ENCODE measurements around the gene GGT6. TPM values are rescaled to one million over a fixed set of nuclear protein-coding genes. Genes with fewer than 3 reads are reported as not detected.

GGT6 gene
- total RNA-seq, 1 donor from 2014 or later = not detected

DNA sequence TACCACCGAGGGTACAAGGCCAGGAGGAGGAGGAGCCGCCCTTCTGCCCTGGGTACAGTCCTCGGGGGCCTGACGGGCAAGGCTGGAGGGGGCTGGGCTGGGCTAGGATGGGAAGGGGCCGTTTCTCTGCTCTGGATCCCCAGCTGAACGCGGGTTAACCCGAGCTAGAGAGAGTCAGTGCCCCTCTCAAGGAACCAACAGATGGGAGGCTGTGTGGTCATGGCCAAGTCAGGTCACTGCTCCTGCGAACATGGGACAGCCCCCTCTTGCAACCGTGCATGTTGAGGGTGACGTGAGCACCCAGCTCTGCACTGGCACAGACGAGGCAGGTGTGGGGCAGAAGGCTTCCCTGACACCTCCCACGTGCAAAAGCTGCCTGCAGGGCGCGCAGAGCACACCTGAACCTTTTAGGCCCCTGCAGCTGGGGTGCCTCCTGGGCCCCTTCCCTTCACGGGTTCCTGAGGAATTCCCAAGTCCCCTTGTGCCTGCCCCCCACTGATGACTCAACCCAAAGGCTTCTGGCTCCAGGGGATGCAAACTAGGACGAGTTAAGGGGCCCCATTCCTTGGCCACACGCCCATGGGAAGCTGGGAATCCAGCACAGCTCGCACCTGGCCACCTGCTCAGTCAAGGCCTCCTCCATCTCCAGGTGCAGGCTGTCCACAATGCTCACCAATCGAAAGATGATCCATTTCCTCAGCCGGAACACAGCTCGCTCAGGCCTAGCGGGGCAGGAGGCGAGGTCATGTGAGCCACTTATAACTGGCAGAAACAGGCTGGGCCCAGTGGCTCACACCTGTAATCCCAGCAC lies 11.5 kb downstream of the GGT6 start:
- no peak overlapping the region for H2AFZ ChIP-seq (ENCODE audit: low read depth, low read length)
- no peak for TF ChIP-seq EZH2 (IDR thresholded peaks at IDR 0.05; ENCODE audit: insufficient read depth, low read length)
- TF ChIP-seq, protein P1, sequence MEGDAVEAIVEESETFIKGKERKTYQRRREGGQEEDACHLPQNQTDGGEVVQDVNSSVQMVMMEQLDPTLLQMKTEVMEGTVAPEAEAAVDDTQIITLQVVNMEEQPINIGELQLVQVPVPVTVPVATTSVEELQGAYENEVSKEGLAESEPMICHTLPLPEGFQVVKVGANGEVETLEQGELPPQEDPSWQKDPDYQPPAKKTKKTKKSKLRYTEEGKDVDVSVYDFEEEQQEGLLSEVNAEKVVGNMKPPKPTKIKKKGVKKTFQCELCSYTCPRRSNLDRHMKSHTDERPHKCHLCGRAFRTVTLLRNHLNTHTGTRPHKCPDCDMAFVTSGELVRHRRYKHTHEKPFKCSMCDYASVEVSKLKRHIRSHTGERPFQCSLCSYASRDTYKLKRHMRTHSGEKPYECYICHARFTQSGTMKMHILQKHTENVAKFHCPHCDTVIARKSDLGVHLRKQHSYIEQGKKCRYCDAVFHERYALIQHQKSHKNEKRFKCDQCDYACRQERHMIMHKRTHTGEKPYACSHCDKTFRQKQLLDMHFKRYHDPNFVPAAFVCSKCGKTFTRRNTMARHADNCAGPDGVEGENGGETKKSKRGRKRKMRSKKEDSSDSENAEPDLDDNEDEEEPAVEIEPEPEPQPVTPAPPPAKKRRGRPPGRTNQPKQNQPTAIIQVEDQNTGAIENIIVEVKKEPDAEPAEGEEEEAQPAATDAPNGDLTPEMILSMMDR (IDR thresholded peaks at IDR 0.05; ENCODE audit: insufficient read depth, low read depth, low read length) = no peak
- Mint-ChIP-seq H3K4me1 (ENCODE audit: low read depth, unreplicated experiment) (peaks cover 6% of the 10 kb centered on the region), H3K9me3 (ENCODE audit: unreplicated experiment) (no peaks in the 10 kb centered on the region), H3K27ac (ENCODE audit: unreplicated experiment) (no peak overlapping the region), H3K36me3 (ENCODE audit: low read depth, unreplicated experiment) (peaks cover 14% of the 10 kb centered on the region), H3K27me3 (ENCODE audit: low read depth, unreplicated experiment) (no peaks in the 10 kb centered on the region), H3K4me3 (ENCODE audit: unreplicated experiment) (no peak overlapping the region)
- H3K36me3 ChIP-seq (ENCODE audit: insufficient read depth, low read length) = peaks cover 24% of the 10 kb centered on the region
- H3K9ac ChIP-seq (ENCODE audit: low read length) = no peak overlapping the region
- peaks cover 23% of the 10 kb centered on the region for H3K79me2 ChIP-seq (ENCODE audit: insufficient read depth, low read length)
- H3K27ac ChIP-seq (ENCODE audit: low read depth, low read length) = no peak overlapping the region
- H3K4me2 ChIP-seq (ENCODE audit: low read length) = no peak overlapping the region
- H3K4me1 ChIP-seq (ENCODE audit: insufficient read depth, low read length) = peaks cover 10% of the 10 kb centered on the region
- FAIRE-seq = no peak
- H4K20me1 ChIP-seq (ENCODE audit: insufficient read depth, low read length) = peaks cover 52% of the 10 kb centered on the region
- DNase-seq (ENCODE audit: low read depth) = no peak
- no peaks in the 10 kb centered on the region for H3K9me3 ChIP-seq (ENCODE audit: insufficient read depth, low read depth, low read length)
- H3K4me3 ChIP-seq (ENCODE audit: insufficient read depth, low read depth, low read length) = no peak overlapping the region
- no peaks in the 10 kb centered on the region for H3K27me3 ChIP-seq (ENCODE audit: insufficient read depth, low read length)

DNA sequence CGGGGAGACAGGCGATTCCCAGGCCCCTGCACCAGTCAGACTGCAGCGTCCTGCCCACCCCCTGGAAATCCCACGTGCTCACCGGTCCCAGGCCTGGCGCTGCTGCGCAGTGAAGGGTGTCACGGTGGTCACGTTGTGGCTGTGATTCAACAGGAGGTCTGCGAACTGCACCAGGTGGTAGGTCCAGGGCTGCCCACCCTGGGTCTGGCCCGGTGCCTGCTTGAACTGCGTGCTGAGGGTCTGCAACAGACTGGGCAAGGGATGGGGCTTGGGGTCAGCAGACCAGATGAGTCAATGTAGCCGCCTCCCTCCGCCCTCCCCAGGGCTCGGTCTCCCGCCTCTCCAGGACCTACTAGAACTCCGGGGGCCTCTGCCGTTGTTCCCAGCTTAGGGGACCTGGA lies 12.3 kb downstream of the GGT6 start:
- H3K27me3 ChIP-seq (ENCODE audit: insufficient read depth, low read length) = no peaks in the 10 kb centered on the region
- no peak overlapping the region for H3K27ac Mint-ChIP-seq (ENCODE audit: unreplicated experiment)
- H3K4me3 Mint-ChIP-seq (ENCODE audit: unreplicated experiment) = no peak overlapping the region
- H3K36me3 ChIP-seq (ENCODE audit: insufficient read depth, low read length) = peaks cover 21% of the 10 kb centered on the region
- H3K79me2 ChIP-seq (ENCODE audit: insufficient read depth, low read length) = peaks cover 15% of the 10 kb centered on the region
- peaks cover 4% of the 10 kb centered on the region for H3K4me1 ChIP-seq (ENCODE audit: insufficient read depth, low read length)
- no peak overlapping the region for H2AFZ ChIP-seq (ENCODE audit: low read depth, low read length)
- no peak overlapping the region for H3K4me3 ChIP-seq (ENCODE audit: insufficient read depth, low read depth, low read length)
- no peak overlapping the region for H3K4me2 ChIP-seq (ENCODE audit: low read length)
- DNase-seq (ENCODE audit: low read depth) (no peak), FAIRE-seq (no peak)
- H3K27me3 Mint-ChIP-seq (ENCODE audit: low read depth, unreplicated experiment) = no peaks in the 10 kb centered on the region
- H3K9ac ChIP-seq (ENCODE audit: low read length) = no peak overlapping the region
- TF ChIP-seq, protein P1 (IDR thresholded peaks at IDR 0.05; ENCODE audit: insufficient read depth, low read depth, low read length) = no peak
- no peak for TF ChIP-seq EZH2 (IDR thresholded peaks at IDR 0.05; ENCODE audit: insufficient read depth, low read length)
- H3K9me3 Mint-ChIP-seq (ENCODE audit: unreplicated experiment) = no peaks in the 10 kb centered on the region
- peaks cover 2% of the 10 kb centered on the region for H3K4me1 Mint-ChIP-seq (ENCODE audit: low read depth, unreplicated experiment)
- H4K20me1 ChIP-seq (ENCODE audit: insufficient read depth, low read length) = peaks cover 48% of the 10 kb centered on the region
- no peaks in the 10 kb centered on the region for H3K9me3 ChIP-seq (ENCODE audit: insufficient read depth, low read depth, low read length)
- H3K36me3 Mint-ChIP-seq (ENCODE audit: low read depth, unreplicated experiment) = peaks cover 14% of the 10 kb centered on the region
- H3K27ac ChIP-seq (ENCODE audit: low read depth, low read length) = no peak overlapping the region

Measured in astrocyte (in vitro differentiated cells and primary cell).